ENCODE measurements around the gene TEAD3.

The TEAD3 gene

GRCh38 chr6:35512006-35512405, 15.1 kb upstream of the TEAD3 start:
- no peaks in the 10 kb centered on the region for H3K9me3 ChIP-seq (ENCODE audit: control insufficient read depth, insufficient read depth, low read depth, low read length)
- peaks cover 6% of the 10 kb centered on the region; the same call in 1 of the 2 replicates for H3K27me3 ChIP-seq (ENCODE audit: control insufficient read depth, insufficient read depth, low read length)
- no peak overlapping the region for H3K9ac ChIP-seq (ENCODE audit: low read length)
- H3K36me3 ChIP-seq (ENCODE audit: control insufficient read depth, insufficient read depth, low read length), result no peaks in the 10 kb centered on the region
- peak overlapping the region; percentile 43 for H3K4me3 ChIP-seq (ENCODE audit: low read depth, low read length)
- H3K27ac ChIP-seq (ENCODE audit: low read depth, low read length), result no peak overlapping the region
- H3K4me1 ChIP-seq (ENCODE audit: control insufficient read depth, insufficient read depth, low read length), result peaks cover 31% of the 10 kb centered on the region

- no peak overlapping the region for H3K9ac ChIP-seq (ENCODE audit: low read length)
Observed at GRCh38 chr6:35511562-35511941, 14.7 kb upstream of the TEAD3 start.

GRCh38 chr6:35510916-35511561, 14.2 kb upstream of the TEAD3 start:
- Histone ChIP-seq H3K9me3 (ENCODE audit: control insufficient read depth, insufficient read depth, low read depth, low read length) (no peaks in the 10 kb centered on the region), H3K9ac (ENCODE audit: low read length) (no peak overlapping the region), H3K27ac (ENCODE audit: low read depth, low read length) (no peak overlapping the region), H3K36me3 (ENCODE audit: control insufficient read depth, insufficient read depth, low read length) (no peaks in the 10 kb centered on the region), H3K4me1 (ENCODE audit: control insufficient read depth, insufficient read depth, low read length) (peaks cover 36% of the 10 kb centered on the region), H3K27me3 (ENCODE audit: control insufficient read depth, insufficient read depth, low read length) (peaks cover 6% of the 10 kb centered on the region; the same call in 1 of the 2 replicates), H3K4me3 (ENCODE audit: low read depth, low read length) (peak overlapping the region; percentile 44)

More at GRCh38 chr6:35511562-35511941, 14.7 kb upstream of the TEAD3 start:
- peak overlapping the region; percentile 44 for H3K4me3 ChIP-seq (ENCODE audit: low read depth, low read length)
- peaks cover 33% of the 10 kb centered on the region for H3K4me1 ChIP-seq (ENCODE audit: control insufficient read depth, insufficient read depth, low read length)
- H3K36me3 ChIP-seq (ENCODE audit: control insufficient read depth, insufficient read depth, low read length), result no peaks in the 10 kb centered on the region
- H3K27me3 ChIP-seq (ENCODE audit: control insufficient read depth, insufficient read depth, low read length), result peaks cover 6% of the 10 kb centered on the region; the same call in 1 of the 2 replicates
- H3K9me3 ChIP-seq (ENCODE audit: control insufficient read depth, insufficient read depth, low read depth, low read length), result no peaks in the 10 kb centered on the region
- no peak overlapping the region for H3K27ac ChIP-seq (ENCODE audit: low read depth, low read length)

GRCh38 chr6:35508542-35508941, 11.7 kb upstream of the TEAD3 start:
- Histone ChIP-seq H3K27ac (ENCODE audit: low read depth, low read length) (no peak overlapping the region), H3K9me3 (ENCODE audit: control insufficient read depth, insufficient read depth, low read depth, low read length) (no peaks in the 10 kb centered on the region), H3K27me3 (ENCODE audit: control insufficient read depth, insufficient read depth, low read length) (peaks cover 6% of the 10 kb centered on the region; the same call in 1 of the 2 replicates), H3K9ac (ENCODE audit: low read length) (no peak overlapping the region), H3K4me1 (ENCODE audit: control insufficient read depth, insufficient read depth, low read length) (peaks cover 42% of the 10 kb centered on the region), H3K36me3 (ENCODE audit: control insufficient read depth, insufficient read depth, low read length) (no peaks in the 10 kb centered on the region), H3K4me3 (ENCODE audit: low read depth, low read length) (no peak overlapping the region)

GRCh38 chr6:35508027-35508426, 11.1 kb upstream of the TEAD3 start:
- Histone ChIP-seq H3K9me3 (ENCODE audit: control insufficient read depth, insufficient read depth, low read depth, low read length) (no peaks in the 10 kb centered on the region), H3K9ac (ENCODE audit: low read length) (no peak overlapping the region), H3K36me3 (ENCODE audit: control insufficient read depth, insufficient read depth, low read length) (no peaks in the 10 kb centered on the region), H3K4me3 (ENCODE audit: low read depth, low read length) (no peak overlapping the region), H3K27ac (ENCODE audit: low read depth, low read length) (no peak overlapping the region), H3K4me1 (ENCODE audit: control insufficient read depth, insufficient read depth, low read length) (peaks cover 42% of the 10 kb centered on the region), H3K27me3 (ENCODE audit: control insufficient read depth, insufficient read depth, low read length) (peaks cover 6% of the 10 kb centered on the region; the same call in 1 of the 2 replicates)

- Histone ChIP-seq H3K9ac (ENCODE audit: low read length) (no peak overlapping the region), H3K36me3 (ENCODE audit: control insufficient read depth, insufficient read depth, low read length) (no peaks in the 10 kb centered on the region), H3K27ac (ENCODE audit: low read depth, low read length) (no peak overlapping the region), H3K4me1 (ENCODE audit: control insufficient read depth, insufficient read depth, low read length) (peaks cover 36% of the 10 kb centered on the region), H3K27me3 (ENCODE audit: control insufficient read depth, insufficient read depth, low read length) (peaks cover 6% of the 10 kb centered on the region; the same call in 1 of the 2 replicates), H3K4me3 (ENCODE audit: low read depth, low read length) (no peak overlapping the region), H3K9me3 (ENCODE audit: control insufficient read depth, insufficient read depth, low read depth, low read length) (no peaks in the 10 kb centered on the region)
Observed at GRCh38 chr6:35507221-35507620, 10.3 kb upstream of the TEAD3 start.

- H3K27me3 ChIP-seq (ENCODE audit: control insufficient read depth, insufficient read depth, low read length), result peaks cover 6% of the 10 kb centered on the region; the same call in 1 of the 2 replicates
- H3K27ac ChIP-seq (ENCODE audit: low read depth, low read length), result no peak overlapping the region
- H3K36me3 ChIP-seq (ENCODE audit: control insufficient read depth, insufficient read depth, low read length), result no peaks in the 10 kb centered on the region
- H3K4me3 ChIP-seq (ENCODE audit: low read depth, low read length), result no peak overlapping the region
- H3K9me3 ChIP-seq (ENCODE audit: control insufficient read depth, insufficient read depth, low read depth, low read length), result no peaks in the 10 kb centered on the region
- H3K4me1 ChIP-seq (ENCODE audit: control insufficient read depth, insufficient read depth, low read length), result peaks cover 32% of the 10 kb centered on the region
- H3K9ac ChIP-seq (ENCODE audit: low read length), result no peak overlapping the region
Observed at GRCh38 chr6:35506536-35506935, 9.7 kb upstream of the TEAD3 start.

GRCh38 chr6:35505999-35506412, 9.1 kb upstream of the TEAD3 start:
- Histone ChIP-seq H3K27me3 (ENCODE audit: control insufficient read depth, insufficient read depth, low read length) (peaks cover 1% of the 10 kb centered on the region; the same call in 1 of the 2 replicates), H3K4me1 (ENCODE audit: control insufficient read depth, insufficient read depth, low read length) (peaks cover 30% of the 10 kb centered on the region), H3K4me3 (ENCODE audit: low read depth, low read length) (no peak overlapping the region), H3K9ac (ENCODE audit: low read length) (no peak overlapping the region), H3K36me3 (ENCODE audit: control insufficient read depth, insufficient read depth, low read length) (no peaks in the 10 kb centered on the region), H3K27ac (ENCODE audit: low read depth, low read length) (no peak overlapping the region), H3K9me3 (ENCODE audit: control insufficient read depth, insufficient read depth, low read depth, low read length) (no peaks in the 10 kb centered on the region)

GRCh38 chr6:35503534-35503933, 6.7 kb upstream of the TEAD3 start:
- Histone ChIP-seq H3K4me3 (ENCODE audit: low read depth, low read length) (no peak overlapping the region), H3K9ac (ENCODE audit: low read length) (no peak overlapping the region), H3K27ac (ENCODE audit: low read depth, low read length) (no peak overlapping the region), H3K36me3 (ENCODE audit: control insufficient read depth, insufficient read depth, low read length) (no peaks in the 10 kb centered on the region), H3K27me3 (ENCODE audit: control insufficient read depth, insufficient read depth, low read length) (peaks cover 7% of the 10 kb centered on the region), H3K9me3 (ENCODE audit: control insufficient read depth, insufficient read depth, low read depth, low read length) (no peaks in the 10 kb centered on the region), H3K4me1 (ENCODE audit: control insufficient read depth, insufficient read depth, low read length) (peaks cover 35% of the 10 kb centered on the region)

GRCh38 chr6:35501784-35502183, 4.9 kb upstream of the TEAD3 start:
- peaks cover 29% of the 10 kb centered on the region for H3K4me1 ChIP-seq (ENCODE audit: control insufficient read depth, insufficient read depth, low read length)
- no peak overlapping the region for H3K27ac ChIP-seq (ENCODE audit: low read depth, low read length)
- no peak overlapping the region for H3K9ac ChIP-seq (ENCODE audit: low read length)
- H3K9me3 ChIP-seq (ENCODE audit: control insufficient read depth, insufficient read depth, low read depth, low read length), result no peaks in the 10 kb centered on the region
- H3K4me3 ChIP-seq (ENCODE audit: low read depth, low read length), result no peak overlapping the region
- H3K36me3 ChIP-seq (ENCODE audit: control insufficient read depth, insufficient read depth, low read length), result no peaks in the 10 kb centered on the region
- peaks cover 13% of the 10 kb centered on the region for H3K27me3 ChIP-seq (ENCODE audit: control insufficient read depth, insufficient read depth, low read length)

- H3K9ac ChIP-seq (ENCODE audit: low read length), result no peak overlapping the region
- peaks cover 26% of the 10 kb centered on the region for H3K4me1 ChIP-seq (ENCODE audit: control insufficient read depth, insufficient read depth, low read length)
- no peak overlapping the region for H3K4me3 ChIP-seq (ENCODE audit: low read depth, low read length)
- no peaks in the 10 kb centered on the region for H3K36me3 ChIP-seq (ENCODE audit: control insufficient read depth, insufficient read depth, low read length)
- no peak overlapping the region for H3K27ac ChIP-seq (ENCODE audit: low read depth, low read length)
- no peaks in the 10 kb centered on the region for H3K9me3 ChIP-seq (ENCODE audit: control insufficient read depth, insufficient read depth, low read depth, low read length)
- peaks cover 13% of the 10 kb centered on the region for H3K27me3 ChIP-seq (ENCODE audit: control insufficient read depth, insufficient read depth, low read length)
Observed at GRCh38 chr6:35500782-35501181, 3.9 kb upstream of the TEAD3 start.

All from HUES6 (cell line).